Measurements from ENCODE around the gene CDC42EP4. TPM values are rescaled to one million over a fixed set of nuclear protein-coding genes. Genes with fewer than 3 reads are reported as not detected.
A peak's percentile ranks its signal among the peaks of the same experiment; 100 is the strongest.

The CDC42EP4 gene
- total RNA-seq, 1 donor from 2014 or later: 124 TPM

- Mint-ChIP-seq H3K36me3 (ENCODE audit: unreplicated experiment) (no peaks in the 10 kb centered on the region), H3K27ac (ENCODE audit: unreplicated experiment) (no peak overlapping the region), H3K27me3 (ENCODE audit: unreplicated experiment) (peaks cover 3% of the 10 kb centered on the region), H3K9me3 (ENCODE audit: unreplicated experiment) (peaks cover 10% of the 10 kb centered on the region), H3K4me1 (ENCODE audit: low read depth, unreplicated experiment) (peaks cover 24% of the 10 kb centered on the region), H3K4me3 (ENCODE audit: unreplicated experiment) (no peak overlapping the region)
- TF ChIP-seq, protein P1, sequence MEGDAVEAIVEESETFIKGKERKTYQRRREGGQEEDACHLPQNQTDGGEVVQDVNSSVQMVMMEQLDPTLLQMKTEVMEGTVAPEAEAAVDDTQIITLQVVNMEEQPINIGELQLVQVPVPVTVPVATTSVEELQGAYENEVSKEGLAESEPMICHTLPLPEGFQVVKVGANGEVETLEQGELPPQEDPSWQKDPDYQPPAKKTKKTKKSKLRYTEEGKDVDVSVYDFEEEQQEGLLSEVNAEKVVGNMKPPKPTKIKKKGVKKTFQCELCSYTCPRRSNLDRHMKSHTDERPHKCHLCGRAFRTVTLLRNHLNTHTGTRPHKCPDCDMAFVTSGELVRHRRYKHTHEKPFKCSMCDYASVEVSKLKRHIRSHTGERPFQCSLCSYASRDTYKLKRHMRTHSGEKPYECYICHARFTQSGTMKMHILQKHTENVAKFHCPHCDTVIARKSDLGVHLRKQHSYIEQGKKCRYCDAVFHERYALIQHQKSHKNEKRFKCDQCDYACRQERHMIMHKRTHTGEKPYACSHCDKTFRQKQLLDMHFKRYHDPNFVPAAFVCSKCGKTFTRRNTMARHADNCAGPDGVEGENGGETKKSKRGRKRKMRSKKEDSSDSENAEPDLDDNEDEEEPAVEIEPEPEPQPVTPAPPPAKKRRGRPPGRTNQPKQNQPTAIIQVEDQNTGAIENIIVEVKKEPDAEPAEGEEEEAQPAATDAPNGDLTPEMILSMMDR (IDR thresholded peaks at IDR 0.05; ENCODE audit: partially characterized antibody, unreplicated experiment): no peak
- DNase-seq: no peak
These were observed 15.9 kb upstream of the CDC42EP4 start for GRCh38 chr17:73327676-73328075.

GRCh38 chr17:73325527-73325842 is 13.7 kb upstream of the CDC42EP4 start:
- Mint-ChIP-seq H3K4me3 (ENCODE audit: unreplicated experiment) (peak overlapping the region; percentile 63), H3K36me3 (ENCODE audit: unreplicated experiment) (no peaks in the 10 kb centered on the region), H3K27me3 (ENCODE audit: unreplicated experiment) (peaks cover 3% of the 10 kb centered on the region), H3K27ac (ENCODE audit: unreplicated experiment) (peak overlapping the region; percentile 62), H3K9me3 (ENCODE audit: unreplicated experiment) (peaks cover 10% of the 10 kb centered on the region), H3K4me1 (ENCODE audit: low read depth, unreplicated experiment) (peaks cover 33% of the 10 kb centered on the region)
- DNase-seq: no peak
- TF ChIP-seq, protein P1 (IDR thresholded peaks at IDR 0.05; ENCODE audit: partially characterized antibody, unreplicated experiment): no peak

DNA sequence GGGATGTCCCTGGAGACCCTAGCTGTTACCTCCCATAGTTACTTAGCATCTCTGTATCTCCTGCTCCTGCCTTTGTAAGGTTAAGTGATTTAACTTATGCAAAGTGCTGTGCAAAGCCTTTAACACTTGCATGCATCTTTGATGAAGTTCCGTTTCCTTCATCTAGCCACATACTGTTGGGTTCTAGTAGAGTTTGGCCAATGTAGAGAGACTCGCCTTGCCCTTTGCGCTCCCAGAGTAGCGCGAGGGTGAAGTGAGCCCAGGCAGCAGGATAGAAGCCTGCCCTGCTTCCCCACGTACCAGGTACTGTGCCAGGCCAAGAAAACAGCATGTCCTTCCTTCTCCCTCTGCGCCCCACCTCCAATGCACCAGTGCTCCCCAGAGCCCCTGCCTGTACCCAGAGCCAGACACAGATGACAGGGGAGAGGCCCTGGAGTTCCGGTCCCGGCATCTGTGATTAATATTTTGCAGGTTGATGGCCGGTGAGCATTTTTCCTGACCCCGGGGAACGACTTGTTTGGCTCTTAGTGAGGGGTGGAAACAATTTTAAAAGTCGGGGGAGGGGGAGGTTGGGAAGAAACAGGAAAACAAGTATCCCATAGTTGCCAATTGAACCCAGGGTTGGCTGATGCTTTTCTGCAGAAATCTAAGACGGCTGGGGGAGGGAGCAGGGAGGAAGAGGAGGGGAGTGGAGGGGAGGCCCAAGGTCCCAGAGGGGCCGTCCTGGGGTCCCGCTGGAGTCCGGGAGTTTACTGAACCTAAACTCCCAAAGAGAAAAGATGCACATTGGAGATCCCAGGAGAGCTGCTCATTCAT is 13.1 kb upstream of the CDC42EP4 start:
- no peak for DNase-seq
- H3K27ac Mint-ChIP-seq (ENCODE audit: unreplicated experiment): peak overlapping the region; percentile 48

GRCh38 chr17:73324160-73324475 is 12.3 kb upstream of the CDC42EP4 start:
- no peak for DNase-seq
- TF ChIP-seq, protein P1 (IDR thresholded peaks at IDR 0.05; ENCODE audit: partially characterized antibody, unreplicated experiment): no peak
- H3K27ac Mint-ChIP-seq (ENCODE audit: unreplicated experiment): peak overlapping the region; percentile 57
- peaks cover 10% of the 10 kb centered on the region for H3K9me3 Mint-ChIP-seq (ENCODE audit: unreplicated experiment)
- H3K27me3 Mint-ChIP-seq (ENCODE audit: unreplicated experiment): peaks cover 8% of the 10 kb centered on the region
- H3K4me3 Mint-ChIP-seq (ENCODE audit: unreplicated experiment): peak overlapping the region; percentile 21
- H3K4me1 Mint-ChIP-seq (ENCODE audit: low read depth, unreplicated experiment): peaks cover 42% of the 10 kb centered on the region
- no peaks in the 10 kb centered on the region for H3K36me3 Mint-ChIP-seq (ENCODE audit: unreplicated experiment)

More for the DNA sequence above, 13.1 kb upstream of the CDC42EP4 start:
- TF ChIP-seq, protein P1 (IDR thresholded peaks at IDR 0.05; ENCODE audit: partially characterized antibody, unreplicated experiment): no peak
- Mint-ChIP-seq H3K36me3 (ENCODE audit: unreplicated experiment) (no peaks in the 10 kb centered on the region), H3K4me3 (ENCODE audit: unreplicated experiment) (peak overlapping the region; percentile 10), H3K4me1 (ENCODE audit: low read depth, unreplicated experiment) (peaks cover 37% of the 10 kb centered on the region), H3K9me3 (ENCODE audit: unreplicated experiment) (peaks cover 10% of the 10 kb centered on the region), H3K27me3 (ENCODE audit: unreplicated experiment) (peaks cover 3% of the 10 kb centered on the region)

GRCh38 chr17:73323409-73324159 is 11.8 kb upstream of the CDC42EP4 start:
- H3K36me3 Mint-ChIP-seq (ENCODE audit: unreplicated experiment): no peaks in the 10 kb centered on the region
- DNase-seq: no peak
- H3K9me3 Mint-ChIP-seq (ENCODE audit: unreplicated experiment): peaks cover 8% of the 10 kb centered on the region
- H3K27ac Mint-ChIP-seq (ENCODE audit: unreplicated experiment): peak overlapping the region; percentile 57
- peaks cover 8% of the 10 kb centered on the region for H3K27me3 Mint-ChIP-seq (ENCODE audit: unreplicated experiment)
- peak overlapping the region; percentile 42 for H3K4me3 Mint-ChIP-seq (ENCODE audit: unreplicated experiment)
- peaks cover 42% of the 10 kb centered on the region for H3K4me1 Mint-ChIP-seq (ENCODE audit: low read depth, unreplicated experiment)
- TF ChIP-seq, protein P1 (IDR thresholded peaks at IDR 0.05; ENCODE audit: partially characterized antibody, unreplicated experiment): no peak
